GM21515 (cell line): Measurements from ENCODE around the gene USP31.
"Not testable (repeated sequence)": the region's sequence is repeated elsewhere in the genome, so short reads cannot be mapped to it uniquely, and the experiment has no call there.

Experiments used
- ATAC-seq: cut with Tn5 transposase; IDR thresholded peaks from one replicate; pipeline ENCODE4 v1.9.1; 2021; ENCODE audit not compliant: unreplicated experiment

USP31 gene

DNA sequence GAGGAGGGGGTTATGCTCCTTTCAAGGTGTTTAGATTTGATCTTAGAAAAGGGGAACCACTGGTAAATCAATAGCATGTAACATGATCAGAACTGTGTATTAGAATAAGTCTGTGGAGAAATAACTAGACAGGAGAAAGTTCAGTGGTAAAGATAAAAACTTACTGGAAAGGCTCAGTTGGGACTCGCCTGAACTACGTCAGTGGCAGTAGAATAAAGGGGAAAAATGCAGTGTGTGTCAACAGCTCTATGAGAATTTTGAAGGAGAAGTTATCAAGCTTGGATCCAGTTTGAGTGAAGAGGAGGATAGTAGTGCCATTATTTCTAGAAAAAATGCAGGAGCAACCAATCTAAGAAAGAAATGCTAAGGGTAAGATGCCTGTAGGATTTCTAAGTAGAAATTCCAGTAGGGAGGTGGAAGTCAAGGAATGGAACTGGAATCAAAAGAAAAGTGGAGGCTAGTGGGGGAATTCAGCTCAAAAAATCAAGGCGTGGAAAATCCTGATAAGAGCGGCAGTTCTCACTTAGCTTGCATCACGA is 48.2 kb downstream of the USP31 start:
- no peak for ATAC-seq

DNA sequence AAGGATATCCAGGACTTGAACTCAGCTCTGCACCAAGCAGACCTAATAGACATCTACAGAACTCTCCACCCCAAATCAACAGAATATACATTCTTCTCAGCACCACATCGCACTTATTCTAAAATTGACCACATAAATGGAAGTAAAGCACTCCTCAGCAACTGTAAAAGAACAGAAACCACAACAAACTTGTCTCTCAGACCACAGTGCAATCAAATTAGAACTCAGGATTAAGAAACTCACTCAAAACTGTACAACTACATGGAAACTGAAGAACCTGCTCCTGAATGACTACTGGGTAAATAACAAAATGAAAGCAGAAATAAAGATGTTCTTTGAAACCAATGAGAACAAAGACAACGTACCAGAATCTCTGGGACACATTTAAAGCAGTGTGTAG is 52.8 kb downstream of the USP31 start:
- ATAC-seq, result not testable (repeated sequence)

DNA sequence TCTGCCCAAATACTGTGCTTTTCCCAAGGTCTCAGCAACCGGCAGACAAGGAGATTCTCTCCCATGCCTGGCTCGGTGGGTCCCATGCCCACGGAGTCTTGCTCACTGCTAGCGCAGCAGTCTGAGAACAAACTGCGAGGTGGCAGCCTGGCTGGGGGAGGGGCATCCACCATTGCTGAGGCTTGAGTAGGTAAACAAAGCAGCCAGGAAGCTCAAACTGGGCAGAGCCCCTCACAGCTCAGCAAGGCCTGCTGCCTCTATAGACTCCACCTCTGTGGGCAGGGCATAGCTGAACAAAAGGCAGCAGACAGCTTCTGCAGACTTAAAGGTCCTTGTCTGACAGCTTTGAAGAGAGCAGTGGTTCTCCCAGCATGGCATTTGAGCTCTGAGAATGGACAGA is 55.1 kb downstream of the USP31 start:
- not testable (repeated sequence) for ATAC-seq

DNA sequence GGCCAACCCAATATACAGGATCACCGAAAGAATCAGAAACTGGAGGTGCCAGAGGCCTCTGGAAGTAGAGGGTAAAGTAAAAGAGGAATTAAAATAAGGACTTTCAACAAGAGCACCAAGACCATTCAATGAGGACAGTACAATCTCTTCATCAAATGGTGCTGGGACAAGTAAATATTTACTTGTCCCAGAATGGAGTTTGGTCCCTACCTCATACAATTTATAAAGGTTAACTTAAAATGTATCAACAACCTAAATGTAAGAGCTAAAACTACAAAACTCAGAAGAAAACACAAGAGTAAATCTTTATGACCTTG is 56.5 kb downstream of the USP31 start:
- ATAC-seq, result no peak

DNA sequence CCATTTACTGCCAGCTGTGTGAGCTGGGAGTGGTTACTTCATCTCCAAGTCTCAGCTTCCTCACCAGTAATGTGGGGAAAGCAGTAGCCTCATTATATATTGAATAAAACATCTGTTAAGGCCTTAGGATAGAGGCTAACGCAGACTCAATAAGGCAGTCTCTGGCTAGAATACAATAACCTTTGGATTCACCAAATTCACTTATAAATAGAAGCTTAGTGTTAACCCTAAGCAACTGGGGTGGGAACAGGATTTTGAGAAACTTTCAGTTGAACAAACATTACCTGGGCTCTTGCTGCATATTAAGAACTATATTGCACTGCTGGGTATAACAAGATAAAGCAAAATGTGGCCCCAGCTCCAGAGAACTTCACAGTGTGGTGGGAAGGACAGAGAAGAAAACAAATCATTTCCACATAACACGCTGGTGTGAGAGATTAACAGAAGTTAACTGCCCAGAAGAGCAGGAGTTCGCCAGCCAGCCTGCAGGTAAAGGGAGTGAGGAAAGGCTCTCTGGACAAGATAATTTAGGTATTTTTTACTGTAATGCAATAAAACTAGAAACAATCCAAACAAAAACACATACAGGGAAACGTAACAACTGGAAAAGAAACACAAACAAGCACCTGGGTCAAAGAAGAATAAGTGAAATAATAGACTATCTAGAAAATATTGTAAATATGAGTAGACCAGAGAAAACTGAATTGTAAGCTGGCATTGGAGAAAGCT is 57.0 kb downstream of the USP31 start:
- no peak for ATAC-seq

DNA sequence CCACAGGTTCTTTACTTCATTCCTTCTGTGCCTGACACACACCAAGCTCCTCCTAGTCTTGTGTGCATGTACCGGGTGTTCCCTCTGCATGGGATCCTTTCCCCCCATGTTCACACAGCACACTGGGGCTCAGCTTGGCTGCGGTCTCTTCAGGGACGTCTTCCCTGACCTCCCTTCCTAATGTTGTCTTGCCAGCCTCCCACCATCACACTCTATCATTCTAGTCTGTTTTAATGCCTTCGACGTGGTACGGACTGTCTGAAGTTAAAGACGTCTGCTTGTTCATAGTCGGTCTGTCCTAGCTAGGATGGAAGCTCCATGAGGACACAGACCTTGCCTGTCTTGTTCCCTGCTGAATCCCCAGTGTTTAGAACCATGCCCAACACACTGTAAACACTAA is 60.1 kb downstream of the USP31 start:
- ATAC-seq, result no peak

DNA sequence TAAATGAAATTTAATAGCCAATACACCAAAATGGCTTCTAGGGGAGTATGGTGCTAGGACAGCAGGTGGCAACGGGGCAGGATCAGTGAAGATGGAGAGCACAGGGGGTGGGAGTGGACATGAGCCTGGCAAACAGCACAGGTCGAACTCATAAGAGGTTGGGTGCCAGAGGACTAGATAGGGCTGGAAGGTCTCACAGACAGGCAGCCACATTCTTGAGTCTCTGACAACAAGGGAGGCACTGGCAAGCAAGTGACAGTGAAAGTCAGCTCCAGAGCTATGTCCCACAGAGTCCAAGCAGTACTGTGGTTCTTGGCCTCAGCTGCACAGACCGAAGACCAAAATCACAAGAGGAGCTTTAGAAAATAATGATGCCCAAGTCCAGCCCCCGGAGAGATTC is 61.2 kb downstream of the USP31 start:
- no peak for ATAC-seq

DNA sequence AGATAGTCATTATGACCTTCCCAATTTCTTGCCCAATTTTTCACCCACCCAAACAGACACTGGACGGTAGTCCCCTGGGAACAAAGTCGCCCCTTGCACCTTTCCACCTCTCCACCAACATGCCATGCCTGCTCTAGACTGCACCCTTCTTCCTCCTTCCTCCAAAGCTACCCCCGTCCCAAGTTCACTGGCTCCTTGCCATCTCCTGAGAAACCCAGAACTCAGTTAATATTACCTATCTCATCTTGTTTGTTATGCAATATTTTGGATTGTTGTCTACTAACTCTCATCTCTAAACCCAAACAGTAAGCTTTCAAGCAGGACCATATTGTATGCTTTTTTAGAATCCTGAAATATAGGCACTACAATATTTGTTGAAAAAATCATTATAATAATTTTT is 63.3 kb downstream of the USP31 start:
- no peak for ATAC-seq

DNA sequence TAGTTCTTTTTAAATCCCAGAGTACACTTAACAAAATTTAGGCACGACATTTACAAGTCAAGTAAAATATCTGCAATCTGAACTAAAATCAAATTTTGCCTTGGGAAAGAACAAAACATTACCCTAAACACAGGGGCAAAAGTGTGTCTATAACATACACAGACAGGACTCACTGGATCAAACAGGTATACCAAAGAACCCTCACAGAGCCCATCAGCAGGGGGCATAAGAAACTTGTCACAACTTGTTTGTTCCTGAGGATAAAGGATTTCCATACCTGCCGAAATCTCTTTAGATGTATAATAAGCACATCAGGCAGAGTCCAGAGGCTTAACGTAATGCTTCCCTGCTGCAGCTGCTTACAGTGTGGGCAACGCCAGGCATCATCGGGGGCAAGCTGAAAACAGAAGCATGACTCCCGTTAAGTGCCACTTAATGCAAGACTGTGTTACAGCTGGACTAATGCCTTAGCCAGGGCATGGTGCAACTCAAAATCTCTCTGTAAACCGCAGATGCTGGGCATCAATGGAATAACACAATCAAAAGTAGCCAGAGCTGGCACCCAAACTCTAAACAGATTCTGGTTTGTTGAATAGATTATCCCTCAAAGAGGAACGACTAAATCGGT is 67.0 kb downstream of the USP31 start:
- no peak for ATAC-seq

DNA sequence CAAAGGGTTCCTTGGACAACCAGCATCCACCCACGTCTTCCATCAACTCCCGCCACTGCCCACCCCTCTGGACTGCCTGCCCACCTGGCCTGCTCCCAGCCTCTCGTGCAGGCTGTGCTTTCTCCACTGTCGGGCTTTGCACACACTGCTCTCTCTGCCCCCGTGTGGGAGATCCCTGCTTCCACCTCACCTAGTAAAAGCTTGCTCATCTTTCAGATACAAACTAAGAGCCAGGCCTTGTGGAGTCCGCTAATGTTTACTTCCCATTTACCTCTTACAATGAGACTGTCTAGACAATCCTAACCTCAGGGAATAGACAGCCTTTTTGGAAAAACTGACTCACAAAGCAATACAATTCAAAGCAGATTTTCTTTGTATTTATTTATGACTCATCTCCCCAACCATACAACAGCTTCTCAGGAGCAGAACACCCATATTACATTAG is 67.6 kb downstream of the USP31 start:
- no peak for ATAC-seq

DNA sequence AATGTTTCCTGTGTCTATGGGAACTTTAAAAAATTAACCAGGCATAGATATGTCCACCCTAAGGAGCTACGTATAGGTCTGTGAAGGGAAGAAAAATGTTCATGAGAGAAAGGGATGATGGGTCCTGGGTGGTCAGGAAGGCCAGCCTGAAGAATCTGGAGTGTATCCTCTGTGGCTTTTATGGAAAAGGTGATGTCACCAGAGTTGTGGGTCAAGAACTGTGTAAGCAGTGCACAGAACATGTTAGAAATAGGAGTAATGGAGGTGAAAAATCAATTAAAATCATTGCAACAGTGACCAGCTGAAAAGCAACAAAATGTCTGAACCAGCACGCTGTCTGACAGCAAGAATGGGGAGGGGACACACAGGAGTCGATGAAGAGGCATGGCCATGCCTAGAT is 68.5 kb downstream of the USP31 start:
- ATAC-seq, result no peak

DNA sequence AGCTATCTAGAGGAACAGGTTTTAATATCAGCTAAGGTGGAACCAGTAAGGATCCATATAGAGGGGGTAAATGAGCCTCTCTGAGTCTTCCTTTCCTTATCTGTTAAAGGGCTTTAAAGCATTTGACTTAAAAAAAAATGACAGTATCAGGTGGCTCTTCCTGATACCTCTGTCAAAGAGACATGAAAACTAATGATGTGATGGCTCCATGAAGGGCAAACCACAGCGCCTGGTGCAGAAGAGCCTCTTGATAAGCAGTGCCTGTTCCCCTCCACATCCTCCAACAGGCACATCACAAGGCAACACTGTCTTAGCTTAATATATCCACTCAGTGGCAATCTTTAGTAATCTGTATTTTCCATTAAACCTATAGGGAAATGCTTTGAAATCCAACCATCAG is 68.9 kb downstream of the USP31 start:
- ATAC-seq, result no peak

DNA sequence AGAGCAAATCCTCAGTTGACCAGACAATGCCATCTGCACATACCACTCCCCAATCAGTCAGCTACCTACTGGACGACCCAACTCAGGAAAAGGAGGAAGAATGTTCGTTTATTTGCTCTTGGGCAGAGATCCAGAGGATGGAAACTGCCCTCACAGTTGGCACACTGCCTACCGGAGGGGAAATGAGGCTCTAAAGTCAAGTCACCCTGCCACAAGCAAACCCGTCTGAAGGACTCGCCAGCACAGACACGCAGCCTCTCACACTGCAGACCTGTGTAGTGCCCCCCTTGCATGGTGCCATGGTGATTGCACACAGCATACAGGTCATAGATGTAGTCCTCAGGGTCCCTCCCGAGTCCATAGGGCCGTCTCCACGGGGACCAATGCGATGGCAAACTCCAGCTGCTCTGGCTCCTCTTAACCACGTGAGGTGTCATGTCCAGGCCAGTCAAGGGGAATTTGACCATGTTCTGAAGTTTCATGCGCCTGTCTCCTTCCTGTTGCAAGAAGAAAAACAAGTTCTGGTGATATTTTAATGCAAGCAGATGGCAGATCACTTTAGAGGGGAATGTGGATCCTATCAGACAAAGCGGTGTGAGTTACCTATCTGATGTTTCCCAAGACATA is 69.5 kb downstream of the USP31 start:
- ATAC-seq, result no peak

DNA sequence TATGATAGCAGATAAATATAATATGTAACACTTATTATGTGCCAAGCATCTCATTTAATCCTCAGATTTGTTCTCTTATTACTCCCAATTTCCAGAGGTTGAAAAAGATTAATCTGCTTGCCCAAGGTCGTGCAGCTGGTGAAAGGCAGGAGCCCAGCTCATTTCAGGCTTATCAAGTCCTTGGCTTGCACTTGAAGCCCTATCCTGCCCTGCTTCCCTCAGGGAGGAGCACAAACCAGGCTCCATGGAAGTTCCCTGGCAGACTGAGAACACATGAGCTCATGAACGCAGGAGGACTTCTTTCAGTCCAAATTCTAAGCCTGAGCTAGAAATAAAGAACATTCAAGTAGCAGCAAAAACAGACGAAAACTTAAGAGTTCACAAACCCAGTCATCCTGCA is 74.8 kb downstream of the USP31 start:
- ATAC-seq, result no peak

DNA sequence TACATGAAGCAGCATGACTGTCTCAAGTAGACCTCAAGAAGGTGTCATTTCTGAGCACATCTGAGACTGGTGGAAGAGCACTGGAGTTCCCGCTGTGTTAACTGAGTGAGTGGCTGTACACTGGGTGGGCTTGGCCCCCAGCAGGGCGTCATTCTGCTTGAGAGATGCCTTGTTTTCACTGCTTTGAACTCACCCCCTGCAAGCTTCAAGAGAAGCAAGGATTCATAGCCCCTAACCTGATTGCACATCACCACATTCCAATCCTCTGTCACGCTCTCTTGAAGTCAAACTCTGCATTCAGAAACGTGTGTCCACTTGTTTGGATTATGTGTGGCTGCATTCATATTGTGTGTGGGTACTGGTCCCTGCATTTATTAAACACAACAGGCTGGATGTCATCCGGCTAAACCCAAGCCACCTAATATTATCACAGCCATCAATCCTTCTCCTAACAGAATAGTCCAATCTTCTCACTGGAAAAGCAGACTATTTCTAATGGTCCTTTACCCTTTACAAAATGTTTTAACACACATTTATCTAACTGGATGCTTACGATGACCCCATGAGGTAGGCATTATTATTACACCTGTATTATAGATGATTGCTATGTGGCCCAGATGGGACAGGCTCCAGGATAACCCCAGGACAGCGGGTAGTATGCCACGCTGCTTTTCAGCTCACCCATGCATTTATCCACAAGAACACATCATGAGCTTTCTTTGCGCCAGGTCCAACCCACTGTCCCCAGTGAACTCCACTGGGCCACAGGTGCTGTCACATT is 76.3 kb downstream of the USP31 start:
- no peak for ATAC-seq

DNA sequence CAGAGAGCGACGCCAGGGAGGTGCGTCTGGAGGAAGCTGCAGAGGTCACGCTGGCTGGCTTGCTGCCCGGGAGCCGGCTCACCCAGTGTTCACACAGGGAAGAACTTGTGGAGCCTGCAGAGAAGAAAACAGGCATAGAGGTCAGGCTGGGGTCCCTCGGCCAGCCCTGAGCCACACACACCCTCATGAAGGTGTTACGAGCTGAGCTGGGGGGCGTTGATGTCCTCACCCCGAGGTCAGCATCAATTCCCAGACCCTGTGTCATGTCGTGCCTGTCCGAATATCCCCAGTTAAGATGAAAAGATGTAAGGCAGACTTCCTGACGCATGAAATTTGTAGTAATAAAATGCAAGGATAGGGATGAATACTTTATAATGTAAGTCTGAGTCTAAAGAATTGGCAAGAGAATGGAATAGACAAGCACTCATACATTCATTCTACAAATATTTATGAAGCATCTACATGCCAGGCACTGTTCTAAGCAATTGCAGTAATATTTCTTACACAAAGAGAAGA is 77.1 kb downstream of the USP31 start:
- ATAC-seq, result no peak

DNA sequence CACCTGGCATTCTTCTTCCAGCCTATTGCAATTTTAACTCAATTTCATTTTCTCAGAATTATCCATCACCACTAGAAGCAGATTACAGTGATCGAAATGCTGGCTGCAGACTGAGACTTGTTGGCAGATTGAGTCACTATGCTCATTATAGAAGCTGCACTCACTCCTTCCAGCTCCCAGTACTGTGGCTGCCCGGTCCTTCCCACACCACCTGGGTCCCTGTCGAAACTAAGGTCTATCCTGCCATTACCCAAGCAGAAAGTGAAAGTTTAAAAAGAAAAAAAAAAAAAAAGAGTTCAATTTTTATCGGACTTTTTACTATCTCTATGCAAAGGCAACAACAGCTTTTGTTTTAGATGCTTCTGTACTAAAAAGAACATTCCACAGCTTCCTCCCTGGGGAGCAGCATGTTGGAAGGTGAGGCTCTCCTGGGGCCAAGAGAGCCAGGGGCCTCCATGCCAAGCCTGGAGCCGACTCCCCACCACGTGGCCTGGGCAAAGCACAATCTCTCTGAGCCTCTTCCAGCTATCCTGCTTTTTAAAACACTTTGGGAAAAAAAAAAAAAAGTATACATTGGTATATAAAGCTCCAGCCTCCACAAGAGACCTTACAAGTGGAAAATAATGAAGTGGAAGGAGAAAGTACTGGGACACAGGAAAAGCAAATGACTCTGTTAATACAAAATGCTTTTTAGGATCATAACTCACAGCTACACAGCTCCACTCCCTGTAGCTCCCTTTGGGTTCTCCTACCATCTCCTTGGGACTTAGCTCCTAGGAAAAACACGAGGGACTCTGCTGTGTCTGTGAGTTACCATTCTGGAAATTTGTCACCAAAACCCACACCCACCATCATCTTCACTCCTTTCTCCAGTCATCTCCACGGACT is 77.8 kb downstream of the USP31 start:
- no peak for ATAC-seq

DNA sequence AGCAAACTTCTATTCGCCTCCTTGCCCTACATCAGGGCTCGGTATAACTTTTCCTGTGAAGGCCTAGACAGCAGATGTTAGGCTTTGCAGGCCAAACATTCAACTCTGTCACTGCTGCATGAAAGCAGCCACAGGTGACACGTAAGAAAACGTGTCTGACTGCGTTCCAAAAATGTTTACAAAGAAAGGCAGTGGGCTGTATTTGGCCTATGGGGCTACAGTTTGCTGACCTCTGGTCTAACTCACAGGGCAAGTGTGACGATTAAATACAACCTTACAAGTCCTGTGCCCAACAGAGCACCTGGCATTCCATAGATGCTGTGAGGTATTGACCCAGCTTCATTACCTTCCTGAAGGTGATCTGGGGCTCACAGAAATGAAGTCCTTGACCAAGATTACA is 79.4 kb downstream of the USP31 start:
- no peak for ATAC-seq

DNA sequence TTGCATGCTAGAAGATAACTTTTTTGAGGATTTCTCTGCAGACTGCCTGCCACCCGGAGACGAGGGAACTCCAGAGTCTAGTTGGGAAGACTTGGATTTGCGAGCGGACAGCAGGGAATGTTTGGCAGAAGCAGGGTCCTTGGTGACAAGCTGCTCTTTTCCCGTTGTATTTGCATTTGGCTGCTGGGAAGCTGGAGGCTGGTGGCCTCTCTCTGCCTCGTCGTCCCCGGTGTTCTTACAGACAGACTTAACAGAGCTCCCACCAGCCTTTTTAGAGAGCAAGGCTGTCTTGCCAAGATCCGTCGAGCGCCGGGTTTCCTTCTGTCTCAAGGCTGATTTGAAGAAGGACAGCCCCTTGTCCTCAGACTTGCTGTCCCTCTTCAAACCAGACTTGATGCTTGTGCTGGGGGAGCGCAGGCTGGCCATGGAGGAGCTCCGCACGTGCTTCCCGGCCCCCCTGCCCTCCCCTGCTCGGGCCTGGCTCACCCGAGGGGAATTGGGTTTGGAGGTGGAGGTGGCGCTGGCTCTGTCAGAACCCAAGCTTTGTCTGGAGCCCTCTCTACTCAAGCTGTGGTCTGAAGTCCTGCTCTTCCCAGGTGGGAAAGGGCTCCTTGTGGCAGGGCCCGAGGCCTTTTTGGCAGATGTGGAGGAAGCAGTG is 81.0 kb downstream of the USP31 start:
- no peak for ATAC-seq

DNA sequence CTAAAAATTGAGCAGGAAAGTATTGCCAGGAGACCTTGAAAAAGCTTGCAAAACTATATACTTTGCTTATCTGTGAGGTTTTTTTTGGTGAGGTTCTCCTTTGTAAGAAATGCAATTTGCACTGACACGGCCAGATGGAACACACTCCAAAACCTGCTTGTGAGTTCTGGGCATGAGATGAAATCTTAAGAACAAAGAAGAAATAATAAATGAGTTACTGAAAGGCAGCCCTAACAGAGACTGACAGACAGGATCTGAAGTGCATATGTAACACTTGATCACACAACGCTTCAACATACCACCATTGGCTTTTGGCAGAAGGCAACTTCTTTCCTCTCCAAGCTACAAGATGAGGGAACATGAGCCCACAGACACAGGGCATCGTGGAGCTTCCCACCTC is 82.6 kb downstream of the USP31 start:
- no peak for ATAC-seq
